Measurements from ENCODE around the gene CDKN1C. TPM values are rescaled to one million over a fixed set of nuclear protein-coding genes. Genes with fewer than 3 reads are reported as not detected.

The CDKN1C gene
- total and polyA plus RNA-seq, 12 donors, result 16.9 to 55.3 (median 26.6) TPM

- ATAC-seq, result no peak
- TF ChIP-seq CTCF (IDR thresholded peaks at IDR 0.05), result no peak
- H3K4me1 ChIP-seq, result peaks cover 5 to 31% (median 22%) of the 10 kb centered on the region in 9 donors
- intact Hi-C loops (cut with DNase I), result loop anchor here in 8 of 10 donors (5.0 to 10.0 kb wide), 7 partner anchors 43 to 686 kb away; partner anchors contain the start of genes KCNQ1OT1 (in 4 of the 8), C11orf21 (in 1 of the 8) and TSPAN32 (in 1 of the 8)
- no peak overlapping the region for H3K4me3 ChIP-seq
- no peak overlapping the region for H3K27ac ChIP-seq
- WGBS, 2 donors, result 81 to 84% methylated on average over 7 of the region's 7 CpGs
- H3K9me3 ChIP-seq, result peaks cover 0 to 6% (median 0%) of the 10 kb centered on the region in 11 donors
- H3K27me3 ChIP-seq, result peaks cover 0 to 25% (median 0%) of the 10 kb centered on the region in 7 donors
- no peaks in the 10 kb centered on the region for H3K36me3 ChIP-seq
- no peak for DNase-seq
Measured at GRCh38 chr11:2880646-2881045, 4.9 kb downstream of the CDKN1C start.

GRCh38 chr11:2878782-2879181 lies 6.8 kb downstream of the CDKN1C start:
- Histone ChIP-seq H3K36me3 (no peaks in the 10 kb centered on the region), H3K4me3 (no peak overlapping the region), H3K27ac (no peak overlapping the region), H3K27me3 (peaks cover 0 to 10% (median 0%) of the 10 kb centered on the region in 7 donors), H3K4me1 (peaks cover 5 to 24% (median 13%) of the 10 kb centered on the region in 9 donors), H3K9me3 (peaks cover 0 to 14% (median 0%) of the 10 kb centered on the region in 11 donors)
- DNase-seq, result no peak
- ATAC-seq, result no peak
- no peak for TF ChIP-seq CTCF (IDR thresholded peaks at IDR 0.05)
- 97% methylated on average over 8 of the region's 8 CpGs for WGBS, 2 donors
- intact Hi-C loops (cut with DNase I), result loop anchor here in 1 of 10 donors (10.0 kb wide), 1 partner anchor 184 kb away; the partner anchor contains the start of gene KCNQ1OT1

GRCh38 chr11:2877474-2877873 lies 8.1 kb downstream of the CDKN1C start:
- Histone ChIP-seq H3K4me3 (no peak overlapping the region), H3K36me3 (no peaks in the 10 kb centered on the region), H3K9me3 (peaks cover 0 to 14% (median 0%) of the 10 kb centered on the region in 11 donors), H3K4me1 (peaks cover 0 to 13% (median 8%) of the 10 kb centered on the region in 9 donors), H3K27me3 (peaks cover 0 to 5% (median 0%) of the 10 kb centered on the region in 7 donors), H3K27ac (no peak overlapping the region)
- WGBS, 2 donors, result 81% methylated on average over 6 of the region's 6 CpGs
- no peak for DNase-seq
- no peak for TF ChIP-seq CTCF (IDR thresholded peaks at IDR 0.05)
- no peak for ATAC-seq
- intact Hi-C loops (cut with DNase I), result loop anchor here in 1 of 10 donors (10.0 kb wide), 1 partner anchor 183 kb away; the partner anchor contains the start of gene KCNQ1OT1

- Histone ChIP-seq H3K27ac (no peak overlapping the region), H3K36me3 (no peaks in the 10 kb centered on the region), H3K9me3 (peaks cover 0 to 14% (median 0%) of the 10 kb centered on the region in 11 donors), H3K4me3 (no peak overlapping the region), H3K27me3 (peaks cover 2 to 28% (median 19%) of the 10 kb centered on the region in 7 donors), H3K4me1 (peaks cover 0 to 12% (median 0%) of the 10 kb centered on the region in 9 donors)
- intact Hi-C loops (cut with DNase I), result loop anchor here in 1 of 10 donors (10.0 kb wide), 1 partner anchor 180 kb away; the partner anchor contains the start of gene KCNQ1OT1
- TF ChIP-seq CTCF (IDR thresholded peaks at IDR 0.05), result no peak
- 89 to 92% methylated on average over 10 of the region's 10 CpGs for WGBS, 2 donors
- DNase-seq, result no peak
- no peak for ATAC-seq
Measured at GRCh38 chr11:2874963-2875362, 10.6 kb downstream of the CDKN1C start.

Data from heart right ventricle (tissue), 16 donors.